Liver (tissue), 3 donors: ENCODE results near the gene AQP5.

ENCODE experiments used
- EGR1 ChIP-seq, 2 donors: IDR thresholded peaks; 2 replicates each; pipeline ENCODE4 v1.6.1; 2016 to 2018; ENCODE audit warnings: antibody characterized with exemption in 2 of 2, low read depth in 2 of 2
- FOXA1 ChIP-seq: IDR thresholded peaks from 2 replicates; pipeline ENCODE4 v1.6.1; 2016; ENCODE audit warnings: antibody characterized with exemption
- GABPA ChIP-seq, 2 donors: IDR thresholded peaks in 1 of 2; conservative IDR thresholded peaks in 1 of 2; 2 replicates each; pipeline ENCODE4 v1.6.1; 2016; ENCODE audit warnings: antibody characterized with exemption in 2 of 2, mild to moderate bottlenecking in 1 of 2, moderate library complexity in 1 of 2
- HNF4A ChIP-seq, 2 donors: conservative IDR thresholded peaks; 2 replicates each; pipeline ENCODE4 v1.6.1; 2016; ENCODE audit warnings: antibody characterized with exemption in 2 of 2, mild to moderate bottlenecking in 2 of 2
- JUND ChIP-seq, 2 donors: IDR thresholded peaks; 2 replicates each; pipeline ENCODE4 v1.6.1; 2016; ENCODE audit warnings: antibody characterized with exemption in 2 of 2
- MAX ChIP-seq: IDR thresholded peaks from 2 replicates; pipeline ENCODE4 v1.6.1; 2016; ENCODE audit warnings: antibody characterized with exemption
- RAD21 ChIP-seq, 2 donors: IDR thresholded peaks; 2 replicates each; pipeline ENCODE4 v1.6.1; 2016; ENCODE audit warnings: antibody characterized with exemption in 2 of 2, mild to moderate bottlenecking in 2 of 2
- RXRA ChIP-seq, 2 donors: IDR thresholded peaks; 2 replicates each; pipeline ENCODE4 v1.6.1; 2017 to 2018; ENCODE audit warnings: antibody characterized with exemption in 2 of 2, mild to moderate bottlenecking in 1 of 2
- SP1 ChIP-seq: IDR thresholded peaks from 2 replicates; pipeline ENCODE4 v1.6.1; 2018; ENCODE audit warnings: antibody characterized with exemption, mild to moderate bottlenecking
- TAF1 ChIP-seq: conservative IDR thresholded peaks from 2 replicates; pipeline ENCODE4 v1.6.1; 2016; ENCODE audit warnings: antibody characterized with exemption, mild to moderate bottlenecking
- TF ChIP-seq, protein P1 (sequence below): fragments of 150-350 bp; IDR thresholded peaks from 2 replicates; pipeline ENCODE4 v1.5.1; 2017; ENCODE audit warnings: improper control_type of control experiment, low read depth, low read length; ENCODE audit not compliant: missing input control
- TF ChIP-seq, protein P2 (sequence below): IDR thresholded peaks from 2 replicates; pipeline ENCODE4 v1.6.1; 2016; ENCODE audit warnings: antibody characterized with exemption, mild to moderate bottlenecking
- TF ChIP-seq, protein P3 (sequence below): IDR thresholded peaks from 2 replicates; pipeline ENCODE4 v1.6.1; 2016; ENCODE audit warnings: antibody characterized with exemption
- donor health status: healthy.
- donor health status: healthy.

DNA sequence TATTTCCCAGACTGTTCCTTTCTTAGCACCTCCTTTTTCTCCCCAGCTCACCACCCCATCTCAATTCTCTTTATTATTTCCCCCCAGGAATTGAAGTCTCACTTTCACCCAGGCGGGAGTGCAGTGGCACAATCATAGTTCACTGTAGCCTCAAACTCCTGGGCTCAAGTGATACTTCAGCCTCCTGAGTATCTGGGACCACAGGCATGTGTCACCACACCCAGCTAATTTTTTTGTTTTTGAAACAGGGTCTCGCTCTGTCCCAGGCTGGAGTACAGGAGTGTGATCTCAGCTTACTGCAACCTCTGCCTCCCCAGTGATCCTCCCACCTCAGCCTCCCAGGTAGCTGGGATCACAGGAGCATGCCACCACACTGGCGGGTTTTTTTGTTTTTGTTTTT lies 52.7 kb downstream of the AQP5 start:
- TF ChIP-seq, protein P1, sequence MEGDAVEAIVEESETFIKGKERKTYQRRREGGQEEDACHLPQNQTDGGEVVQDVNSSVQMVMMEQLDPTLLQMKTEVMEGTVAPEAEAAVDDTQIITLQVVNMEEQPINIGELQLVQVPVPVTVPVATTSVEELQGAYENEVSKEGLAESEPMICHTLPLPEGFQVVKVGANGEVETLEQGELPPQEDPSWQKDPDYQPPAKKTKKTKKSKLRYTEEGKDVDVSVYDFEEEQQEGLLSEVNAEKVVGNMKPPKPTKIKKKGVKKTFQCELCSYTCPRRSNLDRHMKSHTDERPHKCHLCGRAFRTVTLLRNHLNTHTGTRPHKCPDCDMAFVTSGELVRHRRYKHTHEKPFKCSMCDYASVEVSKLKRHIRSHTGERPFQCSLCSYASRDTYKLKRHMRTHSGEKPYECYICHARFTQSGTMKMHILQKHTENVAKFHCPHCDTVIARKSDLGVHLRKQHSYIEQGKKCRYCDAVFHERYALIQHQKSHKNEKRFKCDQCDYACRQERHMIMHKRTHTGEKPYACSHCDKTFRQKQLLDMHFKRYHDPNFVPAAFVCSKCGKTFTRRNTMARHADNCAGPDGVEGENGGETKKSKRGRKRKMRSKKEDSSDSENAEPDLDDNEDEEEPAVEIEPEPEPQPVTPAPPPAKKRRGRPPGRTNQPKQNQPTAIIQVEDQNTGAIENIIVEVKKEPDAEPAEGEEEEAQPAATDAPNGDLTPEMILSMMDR: no peak
- no peak for TF ChIP-seq RAD21 (IDR thresholded peaks at IDR 0.05)
- no peak for TF ChIP-seq SP1
- TF ChIP-seq, protein P2, sequence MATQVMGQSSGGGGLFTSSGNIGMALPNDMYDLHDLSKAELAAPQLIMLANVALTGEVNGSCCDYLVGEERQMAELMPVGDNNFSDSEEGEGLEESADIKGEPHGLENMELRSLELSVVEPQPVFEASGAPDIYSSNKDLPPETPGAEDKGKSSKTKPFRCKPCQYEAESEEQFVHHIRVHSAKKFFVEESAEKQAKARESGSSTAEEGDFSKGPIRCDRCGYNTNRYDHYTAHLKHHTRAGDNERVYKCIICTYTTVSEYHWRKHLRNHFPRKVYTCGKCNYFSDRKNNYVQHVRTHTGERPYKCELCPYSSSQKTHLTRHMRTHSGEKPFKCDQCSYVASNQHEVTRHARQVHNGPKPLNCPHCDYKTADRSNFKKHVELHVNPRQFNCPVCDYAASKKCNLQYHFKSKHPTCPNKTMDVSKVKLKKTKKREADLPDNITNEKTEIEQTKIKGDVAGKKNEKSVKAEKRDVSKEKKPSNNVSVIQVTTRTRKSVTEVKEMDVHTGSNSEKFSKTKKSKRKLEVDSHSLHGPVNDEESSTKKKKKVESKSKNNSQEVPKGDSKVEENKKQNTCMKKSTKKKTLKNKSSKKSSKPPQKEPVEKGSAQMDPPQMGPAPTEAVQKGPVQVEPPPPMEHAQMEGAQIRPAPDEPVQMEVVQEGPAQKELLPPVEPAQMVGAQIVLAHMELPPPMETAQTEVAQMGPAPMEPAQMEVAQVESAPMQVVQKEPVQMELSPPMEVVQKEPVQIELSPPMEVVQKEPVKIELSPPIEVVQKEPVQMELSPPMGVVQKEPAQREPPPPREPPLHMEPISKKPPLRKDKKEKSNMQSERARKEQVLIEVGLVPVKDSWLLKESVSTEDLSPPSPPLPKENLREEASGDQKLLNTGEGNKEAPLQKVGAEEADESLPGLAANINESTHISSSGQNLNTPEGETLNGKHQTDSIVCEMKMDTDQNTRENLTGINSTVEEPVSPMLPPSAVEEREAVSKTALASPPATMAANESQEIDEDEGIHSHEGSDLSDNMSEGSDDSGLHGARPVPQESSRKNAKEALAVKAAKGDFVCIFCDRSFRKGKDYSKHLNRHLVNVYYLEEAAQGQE: no peak
- no peak for TF ChIP-seq MAX
- TF ChIP-seq HNF4A (conservative IDR thresholded peaks at IDR 0.05): no peak
- TF ChIP-seq, protein P3, sequence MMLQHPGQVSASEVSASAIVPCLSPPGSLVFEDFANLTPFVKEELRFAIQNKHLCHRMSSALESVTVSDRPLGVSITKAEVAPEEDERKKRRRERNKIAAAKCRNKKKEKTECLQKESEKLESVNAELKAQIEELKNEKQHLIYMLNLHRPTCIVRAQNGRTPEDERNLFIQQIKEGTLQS: no peak
- TF ChIP-seq GABPA (IDR thresholded peaks at IDR 0.05 in 1 of 2, conservative IDR thresholded peaks at IDR 0.05 in 1 of 2): no peak
- TF ChIP-seq TAF1: no peak
- no peak for TF ChIP-seq FOXA1
- TF ChIP-seq JUND (IDR thresholded peaks at IDR 0.05): no peak
- no peak for TF ChIP-seq RXRA (IDR thresholded peaks at IDR 0.05)
- no peak for TF ChIP-seq EGR1 (IDR thresholded peaks at IDR 0.05; ENCODE audit: low read depth in 2 of 2)
